Hepatocyte (in vitro differentiated cells): ENCODE measurements around the gene PLCG1. TPM values are rescaled to one million over a fixed set of nuclear protein-coding genes. Genes with fewer than 3 reads are reported as not detected.

ENCODE experiments used
- DNase-seq: peaks from one replicate; pipeline ENCODE4 v3.0.0-alpha.2; 2016; ENCODE audit warnings: low spot score
- H2AFZ ChIP-seq: fragments of 200-600 bp; sonication (generic); 2 replicates; pipeline ENCODE4 v1.6.0; 2016; ENCODE audit warnings: antibody characterized with exemption, mild to moderate bottlenecking
- H3K27ac ChIP-seq: fragments of 200-600 bp; sonication (generic); 2 replicates; pipeline ENCODE4 v1.5.1; 2016; ENCODE audit warnings: mild to moderate bottlenecking
- H3K27me3 ChIP-seq: fragments of 200-600 bp; sonication (generic); 2 replicates; pipeline ENCODE4 v1.6.1; 2016
- H3K36me3 ChIP-seq: fragments of 200-600 bp; sonication (generic); replicated peaks from 2 replicates; pipeline ENCODE4 v1.5.1; 2016; ENCODE audit warnings: low read depth; ENCODE audit not compliant: insufficient read depth
- H3K4me1 ChIP-seq: fragments of 200-600 bp; sonication (generic); 2 replicates; pipeline ENCODE4 v1.5.1; 2016; ENCODE audit warnings: mild to moderate bottlenecking, moderate library complexity; ENCODE audit not compliant: insufficient read depth
- H3K4me2 ChIP-seq: fragments of 200-600 bp; sonication (generic); 2 replicates; pipeline ENCODE4 v1.6.0; 2016
- H3K4me3 ChIP-seq: fragments of 200-600 bp; sonication (generic); 2 replicates; pipeline ENCODE4 v1.5.1; 2016; ENCODE audit warnings: mild to moderate bottlenecking
- H3K79me2 ChIP-seq: fragments of 200-600 bp; sonication (generic); 2 replicates; pipeline ENCODE4 v1.6.0; 2017; ENCODE audit warnings: mild to moderate bottlenecking
- H3K9me2 ChIP-seq: fragments of 200-600 bp; sonication (generic); replicated peaks from 2 replicates; pipeline ENCODE4 v1.6.0; 2017; ENCODE audit warnings: mild to moderate bottlenecking; ENCODE audit not compliant: insufficient read depth
- H3K9me3 ChIP-seq: fragments of 200-600 bp; sonication (generic); 2 replicates; pipeline ENCODE4 v1.5.1; 2016; ENCODE audit warnings: low read depth, mild to moderate bottlenecking
- H4K20me1 ChIP-seq: fragments of 200-600 bp; sonication (generic); 2 replicates; pipeline ENCODE4 v1.6.0; 2016; ENCODE audit warnings: mild to moderate bottlenecking; ENCODE audit not compliant: insufficient read depth, poor library complexity, severe bottlenecking
- CTCF ChIP-seq: fragments of 200-600 bp; sonication (generic); IDR thresholded peaks from 2 replicates; pipeline ENCODE4 v1.5.1; 2016; ENCODE audit warnings: antibody characterized with exemption, mild to moderate bottlenecking; ENCODE audit not compliant: poor library complexity
- EZH2 ChIP-seq: fragments of 200-600 bp; sonication (generic); IDR thresholded peaks from 2 replicates; pipeline ENCODE4 v1.6.1; 2016; ENCODE audit warnings: antibody characterized with exemption, mild to moderate bottlenecking, borderline replicate concordance
- EZH2phosphoT487 ChIP-seq: fragments of 200-600 bp; sonication (generic); IDR thresholded peaks from one replicate; pipeline ENCODE4 v1.6.1; 2018; ENCODE audit warnings: antibody characterized with exemption, mild to moderate bottlenecking, low read depth, moderate library complexity; ENCODE audit not compliant: unreplicated experiment, severe bottlenecking
- whole genome bisulfite sequencing: methylation state at CpG from one replicate; pipeline ENCODE4 v1.1.6; 2016; ENCODE audit warnings: low lambda C conversion rate; ENCODE audit errors: missing lambda C conversion rate; 5-methylcytosine and 5-hydroxymethylcytosine counted together
- polyA plus RNA-seq: library from polyadenylated mRNA; unstranded; fragments of >200 nt; fragmentation: Nextera tagmentation; extraction: Ambion mirVana; gene quantifications from 2 replicates; pipeline ENCODE4 v1.2.1, GENCODE V29; 2016
- total RNA-seq: library from RNA; depleted of rRNA; stranded (reverse); fragments of >200 nt; gene quantifications from 2 replicates; pipeline ENCODE4 v1.2.3, GENCODE V29; 2014

PLCG1 gene
- total and polyA plus RNA-seq, 2 experiments from 2014 or later = 52.7 to 73.2 TPM

GRCh38 chr20:41196653-41197225 is 59.4 kb downstream of the PLCG1 start:
- Histone ChIP-seq H3K27ac (no peak overlapping the region), H3K9me2 (no peaks in the 10 kb centered on the region), H4K20me1 (no peaks in the 10 kb centered on the region), H3K79me2 (no peaks in the 10 kb centered on the region), H3K27me3 (no peaks in the 10 kb centered on the region), H2AFZ (no peak overlapping the region), H3K4me3 (no peak overlapping the region), H3K4me1 (no peaks in the 10 kb centered on the region), H3K4me2 (no peak overlapping the region), H3K9me3 (peaks cover 9% of the 10 kb centered on the region), H3K36me3 (no peaks in the 10 kb centered on the region)
- no peak for TF ChIP-seq CTCF
- TF ChIP-seq EZH2 = no peak
- no peak for TF ChIP-seq EZH2phosphoT487
- DNase-seq = no peak
- WGBS = 91% methylated on average over 1 of the region's 1 CpG

GRCh38 chr20:41198443-41198842 is 61.1 kb downstream of the PLCG1 start:
- H3K4me1 ChIP-seq = no peaks in the 10 kb centered on the region
- no peak overlapping the region for H3K4me2 ChIP-seq
- 97% methylated on average over 4 of the region's 4 CpGs for WGBS
- H3K79me2 ChIP-seq = no peaks in the 10 kb centered on the region
- no peak overlapping the region for H2AFZ ChIP-seq
- no peak for DNase-seq
- H3K27me3 ChIP-seq = no peaks in the 10 kb centered on the region
- TF ChIP-seq EZH2phosphoT487 = no peak
- no peak for TF ChIP-seq EZH2
- TF ChIP-seq CTCF = no peak
- no peak overlapping the region for H3K27ac ChIP-seq
- H4K20me1 ChIP-seq = no peaks in the 10 kb centered on the region
- H3K9me3 ChIP-seq = peaks cover 9% of the 10 kb centered on the region
- H3K4me3 ChIP-seq = no peak overlapping the region
- no peaks in the 10 kb centered on the region for H3K9me2 ChIP-seq
- no peaks in the 10 kb centered on the region for H3K36me3 ChIP-seq

- H3K4me3 ChIP-seq = no peak overlapping the region
- no peaks in the 10 kb centered on the region for H3K36me3 ChIP-seq
- peaks cover 9% of the 10 kb centered on the region for H3K9me3 ChIP-seq
- TF ChIP-seq EZH2phosphoT487 (no peak), EZH2 (no peak), CTCF (no peak)
- no peaks in the 10 kb centered on the region for H4K20me1 ChIP-seq
- DNase-seq = no peak
- H3K27ac ChIP-seq = no peak overlapping the region
- H3K27me3 ChIP-seq = no peaks in the 10 kb centered on the region
- no peak overlapping the region for H2AFZ ChIP-seq
- no peaks in the 10 kb centered on the region for H3K79me2 ChIP-seq
- no peak overlapping the region for H3K4me2 ChIP-seq
- 83% methylated on average over 3 of the region's 3 CpGs for WGBS
- no peaks in the 10 kb centered on the region for H3K9me2 ChIP-seq
- no peaks in the 10 kb centered on the region for H3K4me1 ChIP-seq
Observed at GRCh38 chr20:41200446-41201202, 63.3 kb downstream of the PLCG1 start.

- Histone ChIP-seq H3K27me3 (no peaks in the 10 kb centered on the region), H2AFZ (no peak overlapping the region), H3K27ac (no peak overlapping the region), H3K4me3 (no peak overlapping the region), H3K9me2 (no peaks in the 10 kb centered on the region), H4K20me1 (no peaks in the 10 kb centered on the region), H3K79me2 (no peaks in the 10 kb centered on the region), H3K4me2 (no peak overlapping the region), H3K9me3 (peaks cover 9% of the 10 kb centered on the region), H3K36me3 (no peaks in the 10 kb centered on the region), H3K4me1 (no peaks in the 10 kb centered on the region)
- DNase-seq = no peak
- 95% methylated on average over 8 of the region's 8 CpGs for WGBS
- no peak for TF ChIP-seq CTCF
- TF ChIP-seq EZH2 = no peak
- TF ChIP-seq EZH2phosphoT487 = no peak
Observed at GRCh38 chr20:41201760-41202159, 64.4 kb downstream of the PLCG1 start.
